Fibroblast of lung (primary cell): Measurements from ENCODE around the gene SEC31A.

ENCODE experiments used
- CTCF ChIP-seq, 2 donors: IDR thresholded peaks in 1 of 2; conservative IDR thresholded peaks in 1 of 2; 1 replicate in 1 of 2; 2 replicates in 1 of 2; pipeline ENCODE4 v1.5.1; 2011 to 2012; ENCODE audit warnings: low read length in 2 of 2, control low read depth in 1 of 2, inconsistent platforms in 1 of 2, low read depth in 1 of 2, mild to moderate bottlenecking in 1 of 2
- EZH2 ChIP-seq: IDR thresholded peaks from 2 replicates; pipeline ENCODE4 v1.5.1; 2012; ENCODE audit warnings: low read length, control low read depth, mild to moderate bottlenecking; ENCODE audit errors: missing control alignments

GRCh38 chr4:82913305-82913704, 22.4 kb upstream of the SEC31A start:
- TF ChIP-seq CTCF (conservative IDR thresholded peaks at IDR 0.05 in 1 of 2, IDR thresholded peaks at IDR 0.05 in 1 of 2; ENCODE audit: low read depth in 1 of 2, low read length in 2 of 2): no peak
- no peak for TF ChIP-seq EZH2
